ENCODE measurements around the gene CWF19L1.
A peak's percentile ranks its signal among the peaks of the same experiment; 100 is the strongest.
"Not testable (repeated sequence)": the region's sequence is repeated elsewhere in the genome, so short reads cannot be mapped to it uniquely, and the experiment has no call there.

The CWF19L1 gene

GRCh38 chr10:100267239-100268104 lies at the start of gene CWF19L1:
TSS of gene CWF19L1 (minus strand) at chr10:100267638. CDS start at chr10:100267593, 45 bp downstream.
- peak; percentile 64 for DNase-seq

- no peak for DNase-seq
Observed at GRCh38 chr10:100315615-100316014, 48.2 kb upstream of the CWF19L1 start.

DNA sequence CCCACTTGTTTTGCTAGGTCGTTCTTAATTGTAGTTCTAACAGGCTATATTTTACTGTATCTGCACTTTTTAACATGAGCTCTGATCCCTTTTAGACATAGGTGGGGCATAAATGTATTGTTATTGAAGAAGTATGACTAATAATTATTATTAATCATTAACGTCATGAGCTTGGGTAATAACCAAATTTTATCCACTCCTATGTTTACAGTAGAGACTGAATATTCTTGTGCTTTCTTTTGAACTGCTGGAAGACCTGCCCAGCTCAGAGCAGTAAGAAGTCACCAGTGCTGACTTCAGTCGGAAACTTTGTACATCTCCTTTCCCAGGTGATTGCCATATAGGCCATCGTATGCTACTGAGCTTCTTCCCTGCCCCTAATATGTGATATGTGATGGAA lies 43.9 kb upstream of the CWF19L1 start:
- no peak for DNase-seq

DNA sequence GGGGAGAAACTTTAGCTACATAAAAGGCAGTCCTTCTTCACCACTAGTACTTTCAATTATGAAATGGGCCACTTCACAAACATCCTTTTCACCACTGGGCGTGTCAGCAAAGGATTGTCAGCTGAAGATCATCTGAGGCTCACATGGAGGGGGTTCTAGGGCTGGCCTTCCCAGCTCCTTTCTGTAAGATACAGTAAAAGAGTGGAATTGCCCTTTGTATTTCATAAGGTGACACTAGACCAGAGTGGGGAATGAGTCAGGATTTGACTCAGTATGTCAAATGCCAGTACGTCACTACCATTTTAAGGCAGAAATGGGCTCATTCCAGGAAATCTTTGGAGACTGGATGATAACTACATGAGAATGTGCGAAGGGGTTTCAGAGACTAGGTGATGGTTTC lies 40.2 kb upstream of the CWF19L1 start:
- DNase-seq: no peak

DNA sequence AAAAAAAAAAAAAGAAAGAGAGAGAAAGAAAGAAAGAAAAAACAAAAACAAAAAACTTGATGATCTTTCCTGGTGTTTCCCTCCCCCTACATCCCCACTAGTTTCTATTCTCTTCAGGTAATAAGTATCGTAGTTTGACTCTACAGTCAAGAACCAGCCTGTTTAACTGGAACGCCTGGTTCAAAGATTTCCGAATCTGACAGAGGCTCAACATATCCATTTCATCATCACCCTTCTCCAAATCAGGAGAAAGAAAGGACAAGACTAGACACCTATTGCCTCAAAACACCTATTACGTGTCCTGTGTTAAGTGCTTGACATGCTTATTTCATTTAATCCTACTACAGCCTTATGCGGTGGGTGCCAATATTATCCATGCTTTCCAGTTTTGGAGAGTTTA lies 39.4 kb upstream of the CWF19L1 start:
- no peak for DNase-seq

DNA sequence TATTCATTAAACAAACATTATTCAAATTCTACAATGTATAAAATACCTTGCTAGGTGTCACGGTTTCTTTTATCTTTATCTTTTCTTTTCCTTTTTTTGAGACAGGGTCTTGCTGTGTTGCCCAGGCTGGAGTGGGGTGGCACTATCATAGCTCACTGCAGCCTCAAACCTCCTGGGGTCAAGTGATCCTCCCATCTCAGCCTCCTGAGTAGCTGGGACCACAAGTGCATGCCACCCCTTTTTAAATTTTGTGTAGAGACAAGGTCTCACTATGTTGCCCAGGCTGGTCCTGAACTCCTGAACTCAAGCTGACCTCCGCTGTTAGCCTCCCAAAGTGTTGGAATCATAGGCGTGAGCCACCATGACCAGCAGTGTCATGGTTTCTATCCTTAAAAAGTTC lies 37.0 kb upstream of the CWF19L1 start:
- no peak for DNase-seq

DNA sequence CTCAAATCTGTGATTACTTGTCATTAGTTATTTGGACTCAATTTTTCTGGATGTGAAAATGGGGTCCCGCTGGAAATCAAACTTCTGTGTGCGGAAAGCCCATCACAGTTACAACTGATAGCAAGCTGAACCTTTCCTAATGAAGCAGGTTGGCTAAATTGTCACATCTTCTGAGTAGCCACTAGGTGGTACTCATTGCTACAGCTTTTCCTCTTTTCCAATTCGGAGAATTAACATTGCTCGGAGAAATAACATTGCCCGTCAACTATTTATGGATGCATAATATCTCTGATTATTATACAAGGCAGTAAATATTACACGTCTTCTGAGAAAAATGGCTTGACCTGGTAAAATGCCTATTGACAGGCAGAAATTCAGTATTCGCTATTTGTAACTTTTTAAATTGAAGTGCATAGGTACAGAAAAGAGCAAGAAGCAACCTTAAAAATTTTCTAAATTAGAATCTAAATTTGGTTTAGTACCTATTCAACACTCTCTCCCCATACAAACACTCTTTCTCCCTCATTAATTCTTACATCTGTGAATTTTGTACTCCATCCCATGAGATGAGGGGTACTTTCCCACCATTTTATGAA lies 36.4 kb upstream of the CWF19L1 start:
- DNase-seq: no peak

DNA sequence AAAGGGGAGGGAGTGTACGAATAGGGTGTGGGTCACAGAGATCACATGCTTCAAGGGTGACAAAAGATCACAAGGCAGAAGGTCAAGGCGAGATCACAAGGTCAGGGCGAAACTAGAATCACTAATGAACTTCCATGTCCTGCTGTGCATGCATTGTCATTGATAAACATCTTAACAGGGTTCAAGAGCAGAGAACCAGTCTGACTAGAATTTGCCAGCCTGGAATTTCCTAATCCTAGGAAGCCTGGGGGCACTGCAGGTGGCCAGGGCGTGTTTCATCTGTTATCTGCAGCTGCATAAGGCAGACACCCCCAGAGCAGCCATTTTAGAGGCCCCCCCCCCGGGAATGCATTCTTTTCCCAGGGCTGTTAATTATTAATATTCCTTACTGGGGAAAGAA lies 33.7 kb upstream of the CWF19L1 start:
- DNase-seq: not testable (repeated sequence)

GRCh38 chr10:100297242-100297641 lies 29.8 kb upstream of the CWF19L1 start:
- no peak for DNase-seq

DNA sequence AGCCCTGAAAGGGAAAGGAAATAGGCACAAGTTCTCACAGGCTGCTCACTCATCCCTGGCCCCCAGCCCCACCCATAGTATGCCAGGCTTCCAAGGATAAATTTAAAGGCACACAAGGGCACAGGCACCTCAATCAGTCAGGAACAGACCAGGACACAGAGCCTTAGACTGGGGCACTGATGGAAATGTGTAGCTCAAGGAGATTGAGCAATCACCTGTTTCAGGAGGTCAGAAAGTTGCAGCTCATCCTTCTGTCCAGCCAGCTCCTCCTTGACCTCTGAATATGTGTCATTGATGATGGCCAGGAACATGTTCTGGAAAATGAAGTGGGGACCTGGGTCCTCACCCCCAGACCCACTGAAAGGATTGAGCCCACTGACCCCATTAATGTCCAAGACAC lies 25.6 kb upstream of the CWF19L1 start:
- no peak for DNase-seq

GRCh38 chr10:100292300-100292699 lies 24.9 kb upstream of the CWF19L1 start:
- DNase-seq: not testable (repeated sequence)

DNA sequence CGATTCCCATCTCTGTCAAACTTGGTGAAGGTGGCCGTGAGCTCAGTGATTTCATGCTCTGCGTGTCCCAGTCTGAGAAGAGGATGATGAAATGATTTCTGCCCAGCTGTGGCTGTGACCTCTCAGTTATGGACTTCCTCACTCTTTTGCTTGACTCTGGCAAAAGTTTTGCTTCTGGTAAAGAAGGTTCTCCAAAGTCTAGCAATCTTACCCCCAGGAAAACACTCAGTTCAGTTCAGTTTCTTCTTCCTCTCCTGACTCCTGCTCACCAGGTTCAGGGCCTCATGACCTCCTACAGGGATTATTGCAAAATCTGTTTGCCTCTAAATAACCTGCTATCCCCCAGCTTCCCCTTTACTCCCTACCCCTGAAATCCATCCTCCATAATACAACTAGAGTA lies 23.9 kb upstream of the CWF19L1 start:
- no peak for DNase-seq

DNA sequence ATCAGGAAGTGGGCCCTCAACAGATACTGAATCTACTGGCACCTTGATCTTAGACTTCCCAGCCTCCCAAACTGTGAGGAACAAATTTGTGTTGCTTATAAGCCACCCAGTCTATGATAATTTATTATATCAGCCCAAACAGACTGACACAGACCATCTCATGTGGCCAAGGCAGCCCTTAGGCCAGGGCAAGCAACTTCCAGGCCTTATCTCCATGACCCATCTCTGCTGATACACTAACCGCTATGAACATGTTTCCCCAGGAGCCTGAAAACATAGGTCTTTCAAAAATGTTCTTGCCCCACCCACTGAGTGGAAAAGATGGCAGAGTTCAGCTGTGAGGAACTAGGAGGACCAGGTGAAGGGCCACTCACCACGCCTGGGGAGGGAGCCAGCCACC lies 22.2 kb upstream of the CWF19L1 start:
- no peak for DNase-seq

DNA sequence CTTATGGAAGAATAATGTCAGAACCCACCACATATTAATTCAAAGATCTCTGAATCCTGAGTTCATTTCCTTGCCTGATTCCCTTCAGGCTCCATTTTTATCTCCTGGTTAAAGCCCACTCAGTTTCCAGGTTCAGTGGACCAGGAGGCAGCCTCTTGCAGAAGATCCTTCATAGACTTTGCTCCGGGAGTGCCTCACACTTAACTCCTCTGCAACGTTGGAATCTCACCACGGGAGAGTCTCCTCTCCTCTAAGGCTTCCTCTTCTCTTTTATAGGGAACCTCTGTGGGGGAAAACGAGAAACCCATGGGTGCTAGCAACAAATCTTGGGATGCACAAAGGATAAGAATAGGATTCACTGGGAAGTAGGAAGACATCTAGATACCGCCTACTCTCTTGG lies 20.8 kb upstream of the CWF19L1 start:
- no peak for DNase-seq

- no peak for DNase-seq
Observed at GRCh38 chr10:100287756-100288155, 20.3 kb upstream of the CWF19L1 start.

- peak; percentile 52 for DNase-seq
Observed at GRCh38 chr10:100286051-100287033, 18.9 kb upstream of the CWF19L1 start, which contains the start of gene BLOC1S2. TSS of gene BLOC1S2 (minus strand) at chr10:100286680. CDS start at chr10:100286659, 21 bp downstream.

DNA sequence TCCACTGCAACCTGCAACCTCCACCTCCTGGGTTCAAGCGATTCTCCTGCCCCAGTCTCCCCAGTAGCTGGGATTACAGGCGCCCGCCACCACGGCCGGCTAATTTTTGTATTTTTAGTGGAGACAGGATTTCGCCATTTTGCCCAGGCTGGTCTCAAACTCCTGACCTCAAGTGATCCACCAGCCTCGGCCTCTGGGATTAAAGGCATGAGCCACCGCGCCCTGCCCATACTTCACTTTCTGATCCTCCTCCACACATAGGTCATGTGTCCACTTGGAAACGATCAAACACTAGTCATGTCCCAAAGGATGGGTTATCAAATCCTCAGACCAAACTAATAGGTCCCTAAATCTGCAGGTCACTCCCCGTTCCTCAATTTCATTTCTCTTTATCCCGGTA lies 17.9 kb upstream of the CWF19L1 start:
- DNase-seq: not testable (repeated sequence)

DNA sequence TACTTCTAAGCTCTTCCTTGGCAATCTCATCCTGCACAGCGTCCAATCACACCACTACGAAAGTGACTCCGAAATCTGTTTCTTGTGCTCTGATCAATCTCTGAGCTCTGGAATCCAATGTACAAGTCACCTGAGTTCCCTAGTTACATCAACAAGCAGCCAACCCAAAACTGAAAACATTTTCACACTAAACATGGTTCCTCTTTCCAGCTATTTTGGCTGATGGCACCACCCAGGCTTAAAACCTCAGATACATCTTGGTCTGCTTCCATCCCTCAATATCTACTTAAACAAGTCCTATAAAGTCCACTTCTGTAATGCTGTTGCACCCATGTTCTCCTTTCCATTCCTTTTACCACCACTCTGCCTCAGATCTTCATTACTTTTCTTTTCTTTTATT lies 15.5 kb upstream of the CWF19L1 start:
- no peak for DNase-seq

DNA sequence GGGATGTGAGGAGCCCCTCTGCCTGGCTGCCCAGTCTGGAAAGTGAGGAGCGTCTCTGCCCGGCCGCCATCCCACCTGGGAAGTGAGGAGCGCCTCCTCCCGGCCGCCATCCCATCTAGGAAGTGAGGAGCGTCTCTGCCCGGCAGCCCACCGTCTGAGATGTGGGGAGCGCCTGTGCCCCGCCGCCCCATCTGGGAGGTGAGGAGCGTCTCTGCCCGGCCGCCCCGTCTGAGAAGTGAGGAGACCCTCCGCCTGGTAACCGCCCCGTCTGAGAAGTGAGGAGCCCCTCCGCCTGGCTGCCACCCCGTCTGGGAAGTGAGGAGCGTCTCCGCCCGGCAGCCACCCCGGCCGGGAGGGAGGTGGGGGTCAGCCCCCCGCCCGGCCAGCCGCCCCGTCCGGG lies 9.5 kb upstream of the CWF19L1 start:
- DNase-seq: not testable (repeated sequence)

- DNase-seq: no peak
Observed at GRCh38 chr10:100265821-100266485, 1.5 kb downstream of the CWF19L1 start.

DNA sequence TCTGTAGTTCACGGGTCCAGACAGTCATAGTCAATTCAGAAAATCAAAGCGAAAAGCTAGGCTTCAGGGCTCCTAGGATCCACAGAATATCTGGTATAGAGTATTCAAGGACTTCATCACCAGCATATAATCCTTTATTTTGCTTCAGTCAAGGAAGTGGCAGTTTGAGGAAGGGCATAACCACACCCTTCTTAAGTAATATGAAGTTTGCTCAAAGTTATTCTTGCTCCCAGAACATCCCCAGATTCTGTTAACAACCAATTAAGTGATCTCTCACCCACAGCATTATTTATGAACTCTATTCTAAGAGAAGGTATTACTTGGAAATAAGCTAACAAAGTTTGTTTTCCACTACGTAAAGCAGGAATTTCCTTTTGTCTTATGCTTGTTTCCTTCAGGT lies 13.2 kb downstream of the CWF19L1 start:
- no peak for DNase-seq

- DNase-seq: no peak
Observed at GRCh38 chr10:100253041-100253440, 14.4 kb downstream of the CWF19L1 start.

DNA sequence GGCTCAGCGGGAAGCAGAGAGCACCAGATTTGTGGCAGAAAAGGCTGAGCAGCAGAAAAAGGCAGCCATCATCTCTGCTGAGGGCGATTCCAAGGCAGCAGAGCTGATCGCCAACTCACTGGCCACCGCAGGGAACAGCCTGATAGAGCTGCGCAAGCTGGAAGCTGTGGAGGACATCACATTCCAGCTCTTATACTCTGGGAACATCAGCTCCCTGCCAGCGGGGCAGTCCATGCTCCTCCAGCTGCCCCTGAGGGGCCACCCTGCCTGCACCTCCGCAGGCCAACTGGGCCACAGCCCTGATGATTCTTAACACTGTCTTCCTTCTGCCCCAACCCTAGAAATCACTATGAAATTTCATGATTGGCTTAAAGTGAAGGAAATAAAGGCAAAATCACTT lies 18.6 kb downstream of the CWF19L1 start:
- no peak for DNase-seq
